DOHH2 (cell line): Measurements from ENCODE around the gene ST6GALNAC6.
A peak's percentile ranks its signal among the peaks of the same experiment; 100 is the strongest.

Source experiments
- H3F3A ChIP-seq: fragments of 200-600 bp; sonication (generic), shearing (Covaris generic); 2 replicates; pipeline ENCODE4 v1.6.0; 2016; ENCODE audit warnings: antibody characterized with exemption, mild to moderate bottlenecking; ENCODE audit not compliant: control insufficient read depth, insufficient read depth
- H3K27ac ChIP-seq: fragments of 200-600 bp; sonication (generic); 2 replicates; pipeline ENCODE4 v1.5.1; 2014; ENCODE audit warnings: low read depth, mild to moderate bottlenecking, low read length, moderate library complexity
- H3K27me3 ChIP-seq: fragments of 200-600 bp; sonication (generic); 2 replicates; pipeline ENCODE4 v1.6.1; 2014; ENCODE audit warnings: mild to moderate bottlenecking, low read length, mixed read lengths; ENCODE audit not compliant: control insufficient read depth
- H3K36me3 ChIP-seq: fragments of 200-600 bp; sonication (generic); 2 replicates; pipeline ENCODE4 v1.6.1; 2014; ENCODE audit warnings: mild to moderate bottlenecking, low read length, moderate library complexity, mixed read lengths; ENCODE audit not compliant: control insufficient read depth
- H3K4me1 ChIP-seq: fragments of 200-600 bp; sonication (generic); 2 replicates; pipeline ENCODE4 v1.6.1; 2014; ENCODE audit warnings: mild to moderate bottlenecking, low read length, mixed read lengths; ENCODE audit not compliant: control insufficient read depth
- H3K4me2 ChIP-seq: fragments of 200-600 bp; sonication (generic); 2 replicates; pipeline ENCODE4 v1.6.0; 2014; ENCODE audit warnings: mild to moderate bottlenecking, low read length, moderate library complexity
- H3K4me3 ChIP-seq: fragments of 200-600 bp; sonication (generic); 2 replicates; pipeline ENCODE4 v1.5.1; 2014; ENCODE audit warnings: mild to moderate bottlenecking, low read length, mixed read lengths
- H3K79me2 ChIP-seq: fragments of 200-600 bp; sonication (generic); 2 replicates; pipeline ENCODE4 v1.6.1; 2014; ENCODE audit warnings: mild to moderate bottlenecking, low read length, mixed read lengths; ENCODE audit not compliant: control insufficient read depth
- H3K9me2 ChIP-seq: fragments of 200-600 bp; sonication (generic); replicated peaks from 2 replicates; pipeline ENCODE4 v1.6.1; 2014; ENCODE audit warnings: mild to moderate bottlenecking, low read length, mixed read lengths; ENCODE audit not compliant: control insufficient read depth
- H3K9me3 ChIP-seq: fragments of 200-600 bp; sonication (generic); 2 replicates; pipeline ENCODE4 v1.6.1; 2014; ENCODE audit warnings: antibody characterized with exemption, low read length, mixed read lengths; ENCODE audit not compliant: control insufficient read depth, insufficient read depth
- H4K20me1 ChIP-seq: fragments of 200-600 bp; sonication (generic); 2 replicates; pipeline ENCODE4 v1.6.0; 2014; ENCODE audit warnings: low read depth, mild to moderate bottlenecking, antibody characterized with exemption, low read length, moderate library complexity; ENCODE audit not compliant: control insufficient read depth, insufficient read depth
- CTCF ChIP-seq: fragments of 200-600 bp; sonication (generic); IDR thresholded peaks from one replicate; pipeline ENCODE4 v1.5.1; 2014; ENCODE audit warnings: antibody characterized with exemption, mild to moderate bottlenecking, low read depth, low read length; ENCODE audit not compliant: poor library complexity, severe bottlenecking
- EZH2phosphoT487 ChIP-seq: fragments of 200-600 bp; sonication (generic); IDR thresholded peaks from 2 replicates; pipeline ENCODE4 v1.6.1; 2017; ENCODE audit warnings: borderline replicate concordance, mild to moderate bottlenecking, antibody characterized with exemption, low read length, moderate library complexity, mixed read lengths

Gene ST6GALNAC6

DNA sequence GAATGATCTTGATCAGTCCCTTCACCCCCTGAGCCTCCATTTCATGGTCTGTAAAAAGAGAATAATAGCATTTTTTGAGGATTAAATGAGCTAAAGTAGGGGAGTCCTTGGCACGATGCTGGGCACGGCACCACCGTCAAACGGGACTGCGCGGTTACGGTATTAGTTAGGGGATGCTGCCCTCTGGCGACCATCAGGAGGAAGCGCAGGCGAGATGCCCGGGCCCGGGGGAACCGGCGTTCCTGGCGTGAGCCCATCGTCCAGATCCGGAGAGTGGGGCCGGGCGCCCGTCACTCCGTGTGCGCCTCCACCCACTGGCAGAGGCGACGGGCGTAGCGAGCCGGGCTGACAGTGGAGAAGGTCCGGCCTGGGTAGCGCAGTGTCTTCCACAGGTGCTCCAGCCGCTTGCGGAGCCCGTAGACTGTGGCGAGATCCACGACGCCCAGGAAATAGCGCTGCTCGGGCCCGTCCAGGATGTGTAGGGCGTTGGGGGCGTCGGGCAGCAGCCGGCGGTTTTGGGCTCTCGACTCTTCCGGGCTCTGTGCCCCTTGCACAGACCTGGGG lies 22.2 kb upstream of the ST6GALNAC6 start:
- Histone ChIP-seq H3F3A (peaks cover 13% of the 10 kb centered on the region), H3K4me2 (peak overlapping the region; percentile 90), H3K9me3 (no peaks in the 10 kb centered on the region)

GRCh38 chr9:127920794-127921193 lies 21.4 kb upstream of the ST6GALNAC6 start:
- Histone ChIP-seq H3K27me3 (peaks cover 26% of the 10 kb centered on the region), H3K4me3 (no peak overlapping the region), H3K9me3 (no peaks in the 10 kb centered on the region), H3K27ac (no peak overlapping the region), H3K4me2 (no peak overlapping the region), H3K4me1 (peaks cover 45% of the 10 kb centered on the region), H3K36me3 (peaks cover 9% of the 10 kb centered on the region), H3K9me2 (no peaks in the 10 kb centered on the region), H3F3A (peaks cover 12% of the 10 kb centered on the region), H3K79me2 (peaks cover 10% of the 10 kb centered on the region), H4K20me1 (no peaks in the 10 kb centered on the region)
- TF ChIP-seq EZH2phosphoT487 = no peak
- TF ChIP-seq CTCF = no peak

More for the DNA sequence above, 22.2 kb upstream of the ST6GALNAC6 start:
- Histone ChIP-seq H3K4me3 (peak overlapping the region; percentile 68), H3K36me3 (peaks cover 1% of the 10 kb centered on the region), H4K20me1 (no peaks in the 10 kb centered on the region), H3K27ac (no peak overlapping the region), H3K9me2 (no peaks in the 10 kb centered on the region), H3K27me3 (peaks cover 32% of the 10 kb centered on the region), H3K4me1 (peaks cover 39% of the 10 kb centered on the region), H3K79me2 (peaks cover 2% of the 10 kb centered on the region)
- TF ChIP-seq CTCF (peak; percentile 93), EZH2phosphoT487 (no peak; the same call in 1 of the 2 replicates)

- peaks cover 21% of the 10 kb centered on the region for H3K36me3 ChIP-seq
- H3K79me2 ChIP-seq = peaks cover 22% of the 10 kb centered on the region
- no peak overlapping the region for H3K4me3 ChIP-seq
- H3K4me2 ChIP-seq = no peak overlapping the region
- no peaks in the 10 kb centered on the region for H4K20me1 ChIP-seq
- peaks cover 59% of the 10 kb centered on the region for H3K4me1 ChIP-seq
- no peak overlapping the region for H3K27ac ChIP-seq
- H3K9me3 ChIP-seq = no peaks in the 10 kb centered on the region
- TF ChIP-seq CTCF (no peak), EZH2phosphoT487 (no peak)
- H3F3A ChIP-seq = peaks cover 14% of the 10 kb centered on the region
- H3K9me2 ChIP-seq = no peaks in the 10 kb centered on the region
- peaks cover 17% of the 10 kb centered on the region for H3K27me3 ChIP-seq
These were observed 19.9 kb upstream of the ST6GALNAC6 start for GRCh38 chr9:127919253-127919815.
